GM11168 (cell line): ENCODE data around the gene MIB2.
"Not testable (repeated sequence)": the region's sequence is repeated elsewhere in the genome, so short reads cannot be mapped to it uniquely, and the experiment has no call there.

Source experiments
- in situ Hi-C: fragments of 300-500 bp; cut with MboI; formaldehyde crosslinking; loops from one replicate; pipeline ENCODE4 v1.12.0; 2022; ENCODE audit warnings: low sequenced_read_pairs; ENCODE audit not compliant: unreplicated experiment

MIB2 gene

DNA sequence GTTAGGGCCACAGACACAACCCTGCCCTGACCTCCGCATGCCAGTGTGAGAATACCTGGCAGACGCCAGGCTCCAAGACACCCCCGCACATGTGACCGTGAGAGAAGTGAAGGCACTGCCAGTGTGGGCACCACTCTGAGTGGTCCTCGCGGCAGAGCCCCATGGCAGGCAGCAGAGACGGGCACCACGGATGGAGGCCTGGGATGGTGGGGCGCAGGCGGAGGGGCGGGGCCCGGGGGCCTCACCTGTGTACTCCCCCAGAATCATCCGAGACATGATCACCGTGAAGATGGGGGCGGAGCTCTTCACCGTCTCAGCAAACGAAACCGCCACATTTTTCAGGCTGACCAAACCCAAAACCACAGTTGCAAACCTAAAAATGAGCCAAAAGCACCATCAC is 59.9 kb downstream of the MIB2 start:
- in situ Hi-C loops: not testable (repeated sequence)

DNA sequence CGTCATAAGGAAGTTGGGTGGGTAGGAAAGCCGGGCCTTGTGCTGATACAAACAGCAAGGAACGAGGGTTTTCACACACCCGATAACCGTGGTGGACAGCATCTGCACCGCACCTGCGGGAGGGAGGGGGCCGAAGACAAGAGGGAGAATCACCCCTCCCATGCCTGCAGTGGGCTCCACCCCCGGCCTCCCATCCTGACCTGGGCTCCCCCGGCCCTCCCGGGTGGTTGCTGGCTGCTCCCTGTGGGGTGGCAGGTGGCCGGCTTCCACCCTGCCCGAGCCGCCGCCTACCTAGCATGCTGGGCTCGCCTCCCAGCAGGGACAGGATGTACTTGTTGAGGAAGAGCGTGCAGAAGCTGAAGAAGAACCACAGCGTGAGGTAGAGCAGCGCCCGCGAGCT is 60.8 kb downstream of the MIB2 start:
- in situ Hi-C loops: not testable (repeated sequence)

GRCh38 chr1:1677718-1678580 is 62.6 kb downstream of the MIB2 start:
- in situ Hi-C loops: no loop called here

DNA sequence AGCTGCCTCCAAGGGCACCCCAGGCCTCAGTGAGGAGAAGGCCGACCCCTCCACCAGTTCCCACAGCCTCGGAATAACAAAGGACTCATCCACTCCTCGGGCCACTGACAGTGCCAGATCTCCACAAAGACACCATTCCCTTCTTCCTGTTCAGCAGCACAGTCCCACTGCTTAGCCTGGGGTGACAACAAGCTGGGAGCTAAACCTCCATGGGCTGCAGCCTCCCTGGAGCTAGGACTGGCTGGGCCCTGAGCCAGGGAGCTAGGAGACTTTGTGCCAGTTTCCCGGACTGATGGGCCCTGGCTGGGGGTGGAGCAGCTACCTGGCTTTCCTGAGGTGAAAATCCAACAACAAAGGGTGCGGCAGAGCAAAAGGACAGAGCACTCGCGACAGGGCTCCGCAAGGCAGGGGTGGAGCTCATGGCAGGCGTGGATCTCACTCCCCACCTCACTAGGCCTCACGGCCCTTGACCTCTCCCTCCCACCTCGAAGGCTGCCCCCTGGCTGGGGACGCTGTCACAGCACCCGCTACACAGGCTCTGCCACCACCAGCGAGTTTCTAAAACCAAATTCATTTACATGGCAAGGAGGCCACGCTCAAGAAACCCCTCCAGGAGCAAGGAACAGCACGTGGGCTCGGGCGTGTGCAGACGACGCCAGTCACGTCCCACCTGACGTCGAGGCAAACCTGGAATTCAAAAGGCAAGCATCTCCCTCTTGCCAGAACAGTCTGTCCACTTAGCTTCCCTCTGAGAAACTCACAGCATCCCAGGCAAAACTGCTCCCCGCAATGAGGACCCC is 63.5 kb downstream of the MIB2 start:
- in situ Hi-C loops: no loop called here
